ENCODE measurements around the gene VWA1.

DNA sequence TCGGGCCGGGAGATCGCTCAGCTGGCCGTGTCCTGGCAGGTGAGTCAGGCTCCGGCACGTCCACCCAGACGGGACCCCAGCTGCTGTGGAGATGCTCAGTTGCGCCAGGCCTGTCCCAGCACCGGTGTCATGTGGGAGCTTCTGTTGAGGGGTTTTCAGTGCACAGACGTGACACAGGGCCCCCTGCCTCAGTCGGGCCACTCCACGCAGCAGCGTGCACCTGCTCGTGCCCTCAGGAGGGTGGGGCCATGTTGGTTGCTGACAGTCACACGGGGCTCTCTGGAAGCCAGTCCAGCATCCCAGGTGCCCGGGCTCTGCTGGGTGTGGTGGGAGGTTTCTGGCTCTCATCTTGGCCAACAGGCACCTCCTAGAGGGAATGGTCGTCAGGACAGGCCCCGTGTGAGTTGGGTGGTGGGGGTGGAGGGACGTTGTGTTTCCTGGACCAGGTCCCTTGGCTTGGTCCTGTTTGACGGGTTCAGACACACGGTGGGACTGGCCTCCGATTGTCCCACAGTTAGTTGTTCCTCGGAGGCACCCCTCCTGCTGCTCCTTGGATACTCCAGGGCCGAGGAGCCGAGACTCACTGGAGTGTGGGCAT, 55.2 kb downstream of the VWA1 start:
- TF ChIP-seq, protein P1, sequence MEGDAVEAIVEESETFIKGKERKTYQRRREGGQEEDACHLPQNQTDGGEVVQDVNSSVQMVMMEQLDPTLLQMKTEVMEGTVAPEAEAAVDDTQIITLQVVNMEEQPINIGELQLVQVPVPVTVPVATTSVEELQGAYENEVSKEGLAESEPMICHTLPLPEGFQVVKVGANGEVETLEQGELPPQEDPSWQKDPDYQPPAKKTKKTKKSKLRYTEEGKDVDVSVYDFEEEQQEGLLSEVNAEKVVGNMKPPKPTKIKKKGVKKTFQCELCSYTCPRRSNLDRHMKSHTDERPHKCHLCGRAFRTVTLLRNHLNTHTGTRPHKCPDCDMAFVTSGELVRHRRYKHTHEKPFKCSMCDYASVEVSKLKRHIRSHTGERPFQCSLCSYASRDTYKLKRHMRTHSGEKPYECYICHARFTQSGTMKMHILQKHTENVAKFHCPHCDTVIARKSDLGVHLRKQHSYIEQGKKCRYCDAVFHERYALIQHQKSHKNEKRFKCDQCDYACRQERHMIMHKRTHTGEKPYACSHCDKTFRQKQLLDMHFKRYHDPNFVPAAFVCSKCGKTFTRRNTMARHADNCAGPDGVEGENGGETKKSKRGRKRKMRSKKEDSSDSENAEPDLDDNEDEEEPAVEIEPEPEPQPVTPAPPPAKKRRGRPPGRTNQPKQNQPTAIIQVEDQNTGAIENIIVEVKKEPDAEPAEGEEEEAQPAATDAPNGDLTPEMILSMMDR (IDR thresholded peaks at IDR 0.05): no peak
- no peak for TF ChIP-seq POLR2A (IDR thresholded peaks at IDR 0.05)

Data from tibial nerve (tissue), 3 donors.